ENCODE data around the gene GMDS. TPM values are rescaled to one million over a fixed set of nuclear protein-coding genes. Genes with fewer than 3 reads are reported as not detected.

Gene GMDS
- total and polyA plus RNA-seq, 2 experiments from 2014 or later, result 30.1 to 36.5 TPM

GRCh38 chr6:2204272-2204671 lies 41.1 kb downstream of the GMDS start:
- H3F3A ChIP-seq (replicated peaks; ENCODE audit: low read depth), result no peaks in the 10 kb centered on the region
- no peak overlapping the region for H2AFZ ChIP-seq
- Mint-ChIP-seq H3K4me3 (no peak overlapping the region), H3K27me3 (ENCODE audit: insufficient read depth, low read depth, poor library complexity) (no peaks in the 10 kb centered on the region), H3K4me1 (peaks cover 9% of the 10 kb centered on the region), H3K27ac (no peak overlapping the region), H3K9me3 (peaks cover 10% of the 10 kb centered on the region; the same call in 2 of the 3 replicates), H3K36me3 (ENCODE audit: low read depth) (peaks cover 9% of the 10 kb centered on the region; the same call in 2 of the 3 replicates)
- TF ChIP-seq JUNB (IDR thresholded peaks at IDR 0.05; ENCODE audit: unreplicated experiment) (no peak), ZNF462 (CRISPR knock-in tag; IDR thresholded peaks at IDR 0.05) (no peak), EZH2phosphoT487 (IDR thresholded peaks at IDR 0.05; ENCODE audit: unreplicated experiment) (no peak), POLR2AphosphoS5 (IDR thresholded peaks at IDR 0.05; ENCODE audit: low read depth) (no peak), ETS1 (IDR thresholded peaks at IDR 0.05) (no peak), STAT1 (IDR thresholded peaks at IDR 0.05; ENCODE audit: unreplicated experiment) (no peak), CREB1 (CRISPR knock-in tag; IDR thresholded peaks at IDR 0.05; ENCODE audit: low read depth) (no peak), CTCF (conservative IDR thresholded peaks at IDR 0.05; ENCODE audit: low read depth in 2 of 2) (no peak), ZNF331 (CRISPR knock-in tag; IDR thresholded peaks at IDR 0.05; ENCODE audit: low read depth) (no peak), NANOG (IDR thresholded peaks at IDR 0.05; ENCODE audit: borderline replicate concordance) (no peak), REST (IDR thresholded peaks at IDR 0.05; ENCODE audit: unreplicated experiment) (no peak), ZNF114 (CRISPR knock-in tag; IDR thresholded peaks at IDR 0.05) (no peak), EZH2 (IDR thresholded peaks at IDR 0.05; ENCODE audit: low read depth, unreplicated experiment) (no peak)
- H3K36me3 ChIP-seq (ENCODE audit: insufficient read depth), result no peaks in the 10 kb centered on the region
- no peak for DNase-seq (ENCODE audit: low spot score)
- H3K79me2 ChIP-seq (replicated peaks; ENCODE audit: insufficient read depth), result peaks cover 26% of the 10 kb centered on the region
- H3K27me3 ChIP-seq (ENCODE audit: insufficient read depth), result no peaks in the 10 kb centered on the region
- H4K20me1 ChIP-seq (replicated peaks; ENCODE audit: insufficient read depth), result peaks cover 10% of the 10 kb centered on the region
- H3K4me3 ChIP-seq, result no peak overlapping the region
- H3K4me1 ChIP-seq (ENCODE audit: insufficient read depth), result peaks cover 12% of the 10 kb centered on the region; the same call in 1 of the 2 replicates
- no peak overlapping the region for H3K4me2 ChIP-seq
- H3K27ac ChIP-seq (ENCODE audit: low read depth), result no peak overlapping the region
- no peak for ATAC-seq
- H3K9me2 ChIP-seq (ENCODE audit: insufficient read depth), result no peaks in the 10 kb centered on the region
